IMR-90 (cell line): Measurements from ENCODE around the gene CAPN8. TPM values are rescaled to one million over a fixed set of nuclear protein-coding genes. Genes with fewer than 3 reads are reported as not detected.

Experiments used
- ATAC-seq: fragments of 200-7000 bp; cut with Tn5 transposase; 2 replicates; pipeline ENCODE4 v1.9.1; 2020; ENCODE audit warnings: low read depth, mild to moderate bottlenecking, moderate library complexity
- BruUV-seq: library from RNA; stranded (reverse); fragments of 400-500 nt; replicated peaks from 2 replicates; lab custom pipeline; 2021; lab: Mats Ljungman, UMichigan
- CTCF ChIA-PET: fragments of 300-600 bp; formaldehyde crosslinking; extraction: SDS; loops from one replicate; lab custom pipeline; 2021; ENCODE audit warnings: antibody characterized with exemption; lab: Yijun Ruan, JAX
- POLR2A ChIA-PET: fragments of 300-600 bp; sonication (Branson Sonifier 250); formaldehyde crosslinking; loops from one replicate; lab custom pipeline; 2022; ENCODE audit warnings: antibody characterized with exemption; ENCODE audit not compliant: unreplicated experiment; lab: Charles Lee
- DNase-seq: peaks from one replicate; pipeline ENCODE4 v3.0.0; 2013
- H2AFZ ChIP-seq: replicated peaks from 2 replicates; pipeline ENCODE3; 2013; ENCODE audit warnings: low read length, mild to moderate bottlenecking; ENCODE audit not compliant: poor library complexity
- H2AK5ac ChIP-seq: 2 replicates; pipeline ENCODE4 v1.6.1; 2013; ENCODE audit warnings: low read depth, low read length, inconsistent platforms
- H2AK9ac ChIP-seq: replicated peaks from 2 replicates; pipeline ENCODE3; 2013; ENCODE audit warnings: mild to moderate bottlenecking, low read depth, low read length, moderate library complexity; ENCODE audit not compliant: poor library complexity
- H2BK120ac ChIP-seq: 2 replicates; pipeline ENCODE4 v1.6.1; 2013; ENCODE audit warnings: low read depth, low read length, inconsistent platforms
- H2BK15ac ChIP-seq: 3 replicates; pipeline ENCODE4 v1.6.1; 2013; ENCODE audit warnings: low read depth, low read length, inconsistent platforms
- H2BK20ac ChIP-seq: 2 replicates; pipeline ENCODE4 v1.6.1; 2013; ENCODE audit warnings: low read depth, mild to moderate bottlenecking, inconsistent platforms, low read length, moderate library complexity
- H2BK5ac ChIP-seq: 2 replicates; pipeline ENCODE4 v1.6.1; 2013; ENCODE audit warnings: mild to moderate bottlenecking, low read depth, low read length, inconsistent platforms; ENCODE audit not compliant: poor library complexity, severe bottlenecking
- H3K14ac ChIP-seq: replicated peaks from 2 replicates; pipeline ENCODE4 v1.6.1; 2013; ENCODE audit warnings: low read depth, low read length, inconsistent platforms
- H3K18ac ChIP-seq: 2 replicates; pipeline ENCODE4 v1.6.1; 2013; ENCODE audit warnings: low read depth, low read length, control low read depth
- H3K23ac ChIP-seq: 2 replicates; pipeline ENCODE4 v1.6.1; 2013; ENCODE audit warnings: low read depth, low read length, inconsistent platforms
- H3K27ac ChIP-seq: 2 replicates; pipeline ENCODE4 v1.5.1; 2013; ENCODE audit warnings: mild to moderate bottlenecking, control low read depth, low read length; ENCODE audit not compliant: insufficient read depth
- H3K27me3 ChIP-seq: 2 replicates; pipeline ENCODE4 v1.6.1; 2013; ENCODE audit warnings: low read length; ENCODE audit not compliant: control insufficient read depth, insufficient read depth
- H3K36me3 ChIP-seq: 2 replicates; pipeline ENCODE4 v1.6.1; 2013; ENCODE audit warnings: low read length, mixed read lengths; ENCODE audit not compliant: control insufficient read depth, insufficient read depth
- H3K4ac ChIP-seq: 2 replicates; pipeline ENCODE4 v1.6.1; 2013; ENCODE audit warnings: low read depth, low read length, inconsistent platforms
- H3K4me1 ChIP-seq: 2 replicates; pipeline ENCODE4 v1.6.1; 2013; ENCODE audit warnings: low read length, mixed read lengths; ENCODE audit not compliant: control insufficient read depth, insufficient read depth
- H3K4me2 ChIP-seq: 2 replicates; pipeline ENCODE4 v1.6.1; 2013; ENCODE audit warnings: low read depth, mild to moderate bottlenecking, control low read depth, low read length, moderate library complexity
- H3K4me3 ChIP-seq: 2 replicates; pipeline ENCODE4 v1.5.1; 2013; ENCODE audit warnings: low read depth, mild to moderate bottlenecking, control low read depth, low read length, moderate library complexity; ENCODE audit not compliant: insufficient read depth
- H3K56ac ChIP-seq: 2 replicates; pipeline ENCODE4 v1.6.1; 2013; ENCODE audit warnings: low read length, inconsistent platforms; ENCODE audit not compliant: insufficient read depth; ENCODE audit errors: extremely low read depth
- H3K79me1 ChIP-seq, 2 experiments: 2 replicates each; pipeline ENCODE4 v1.6.1; 2013; ENCODE audit warnings: low read length in 2 of 2, inconsistent platforms in 1 of 2, low read depth in 1 of 2
- H3K9ac ChIP-seq: 2 replicates; pipeline ENCODE4 v1.6.1; 2013; ENCODE audit warnings: low read depth, low read length, control low read depth
- H3K9me1 ChIP-seq: 2 replicates; pipeline ENCODE4 v1.6.1; 2013; ENCODE audit warnings: low read length, inconsistent platforms; ENCODE audit not compliant: insufficient read depth
- H3K9me3 ChIP-seq: 2 replicates; pipeline ENCODE4 v1.6.1; 2013; ENCODE audit warnings: low read length; ENCODE audit not compliant: control insufficient read depth, insufficient read depth
- H4K20me1 ChIP-seq: 2 replicates; pipeline ENCODE4 v1.6.1; 2013; ENCODE audit warnings: low read length, inconsistent platforms; ENCODE audit not compliant: insufficient read depth
- H4K5ac ChIP-seq: 2 replicates; pipeline ENCODE4 v1.6.1; 2013; ENCODE audit warnings: mild to moderate bottlenecking, low read depth, low read length, control low read depth
- H4K8ac ChIP-seq, 2 experiments: 2 replicates each; pipeline ENCODE4 v1.6.1; 2013; ENCODE audit warnings: low read depth in 2 of 2, low read length in 2 of 2, control low read depth in 1 of 2, inconsistent platforms in 1 of 2
- H4K91ac ChIP-seq: 2 replicates; pipeline ENCODE4 v1.6.1; 2013; ENCODE audit warnings: low read depth, low read length, inconsistent platforms; ENCODE audit not compliant: insufficient read depth
- CEBPB ChIP-seq: IDR thresholded peaks from 2 replicates; pipeline ENCODE4 v1.6.1; 2012; ENCODE audit warnings: low read depth, low read length, improper control_type of control experiment
- CHD1 ChIP-seq: IDR thresholded peaks from 2 replicates; pipeline ENCODE4 v1.6.1; 2012; ENCODE audit warnings: low read depth, low read length, improper control_type of control experiment
- FOS ChIP-seq: fragments of 150-350 bp; IDR thresholded peaks from 2 replicates; pipeline ENCODE4 v1.6.1; 2016; ENCODE audit warnings: low read depth, low read length
- MAFK ChIP-seq: IDR thresholded peaks from 2 replicates; pipeline ENCODE4 v1.6.1; 2012; ENCODE audit warnings: low read depth, low read length, improper control_type of control experiment
- MAZ ChIP-seq: IDR thresholded peaks from 2 replicates; pipeline ENCODE4 v1.6.1; 2012; ENCODE audit warnings: low read depth, mild to moderate bottlenecking, low read length, improper control_type of control experiment, moderate library complexity, borderline replicate concordance
- MXI1 ChIP-seq: IDR thresholded peaks from 2 replicates; pipeline ENCODE4 v1.6.1; 2012; ENCODE audit warnings: low read depth, mild to moderate bottlenecking, low read length, moderate library complexity, borderline replicate concordance
- NFE2L2 ChIP-seq: fragments of 150-350 bp; IDR thresholded peaks from 2 replicates; pipeline ENCODE4 v1.6.1; 2016; ENCODE audit warnings: low read depth, mild to moderate bottlenecking, low read length
- POLR2A ChIP-seq: IDR thresholded peaks from 2 replicates; pipeline ENCODE4 v1.6.1; 2012; ENCODE audit warnings: mild to moderate bottlenecking, low read depth, low read length
- RCOR1 ChIP-seq: IDR thresholded peaks from 2 replicates; pipeline ENCODE4 v1.6.1; 2012; ENCODE audit warnings: mild to moderate bottlenecking, low read length, improper control_type of control experiment; ENCODE audit not compliant: insufficient replicate concordance
- RFX5 ChIP-seq: IDR thresholded peaks from 2 replicates; pipeline ENCODE4 v1.8.0; 2012; ENCODE audit warnings: low read depth, mild to moderate bottlenecking, low read length, moderate library complexity
- SMC3 ChIP-seq: fragments of 150-350 bp; IDR thresholded peaks from 2 replicates; pipeline ENCODE4 v1.6.1; 2016; ENCODE audit warnings: low read depth, mild to moderate bottlenecking, antibody characterized with exemption, low read length, moderate library complexity
- WGBS, 2 experiments: methylation state at CpG; one replicate each; pipeline versions ENCODE4 v1.1.5 to v1.1.7; 2013; ENCODE audit warnings: missing lambda C conversion rate in 2 of 2; ENCODE audit not compliant: insufficient read length in 1 of 2; ENCODE audit errors: extremely low coverage in 2 of 2; 5-methylcytosine and 5-hydroxymethylcytosine counted together
- dilution Hi-C: fragments of 300-500 bp; cut with HindIII; formaldehyde crosslinking; loops from one replicate; pipeline ENCODE4 v1.14.3; 2018; ENCODE audit warnings: low sequenced_read_pairs; ENCODE audit not compliant: unreplicated experiment
- in situ Hi-C: fragments of 300-500 bp; cut with MboI; formaldehyde crosslinking; loops from 3 replicates; pipeline ENCODE4 v1.14.3; 2019; ENCODE audit warnings: low sequenced_read_pairs, inconsistent platforms, mixed read lengths
- intact Hi-C: fragments of 100-400 bp; cut with micrococcal nuclease; formaldehyde crosslinking; loops from 2 replicates; pipeline ENCODE4 v1.10.0; 2022
- polyA plus RNA-seq, 3 experiments: library from polyadenylated mRNA; depleted of rRNA; stranded (reverse); fragments of >200 nt; gene quantifications; 2 replicates each; pipeline ENCODE4 v1.2.3, GENCODE V29; 2012; ENCODE audit warnings: low replicate concordance in 1 of 3
- total RNA-seq: library from RNA; depleted of rRNA; stranded (reverse); fragments of >200 nt; gene quantifications from 2 replicates; pipeline ENCODE4 v1.2.3, GENCODE V29; 2012
- TF ChIP-seq, protein P1 (sequence below): conservative IDR thresholded peaks from 2 replicates; pipeline ENCODE4 v1.5.1; 2012; ENCODE audit warnings: mild to moderate bottlenecking, low read depth, low read length, improper control_type of control experiment
- TF ChIP-seq, protein P2 (sequence below): fragments of 150-350 bp; IDR thresholded peaks from 2 replicates; pipeline ENCODE4 v1.6.1; 2017; ENCODE audit warnings: mild to moderate bottlenecking, antibody characterized with exemption, low read length, low read depth
- TF ChIP-seq, protein P3 (sequence below): fragments of 150-350 bp; IDR thresholded peaks from 2 replicates; pipeline ENCODE4 v1.6.1; 2016; ENCODE audit warnings: low read depth, mild to moderate bottlenecking, low read length, moderate library complexity, borderline replicate concordance

The CAPN8 gene
- total and polyA plus RNA-seq, 2 of the 4 experiments (the other 2 are of a cell fraction), result not detected

DNA sequence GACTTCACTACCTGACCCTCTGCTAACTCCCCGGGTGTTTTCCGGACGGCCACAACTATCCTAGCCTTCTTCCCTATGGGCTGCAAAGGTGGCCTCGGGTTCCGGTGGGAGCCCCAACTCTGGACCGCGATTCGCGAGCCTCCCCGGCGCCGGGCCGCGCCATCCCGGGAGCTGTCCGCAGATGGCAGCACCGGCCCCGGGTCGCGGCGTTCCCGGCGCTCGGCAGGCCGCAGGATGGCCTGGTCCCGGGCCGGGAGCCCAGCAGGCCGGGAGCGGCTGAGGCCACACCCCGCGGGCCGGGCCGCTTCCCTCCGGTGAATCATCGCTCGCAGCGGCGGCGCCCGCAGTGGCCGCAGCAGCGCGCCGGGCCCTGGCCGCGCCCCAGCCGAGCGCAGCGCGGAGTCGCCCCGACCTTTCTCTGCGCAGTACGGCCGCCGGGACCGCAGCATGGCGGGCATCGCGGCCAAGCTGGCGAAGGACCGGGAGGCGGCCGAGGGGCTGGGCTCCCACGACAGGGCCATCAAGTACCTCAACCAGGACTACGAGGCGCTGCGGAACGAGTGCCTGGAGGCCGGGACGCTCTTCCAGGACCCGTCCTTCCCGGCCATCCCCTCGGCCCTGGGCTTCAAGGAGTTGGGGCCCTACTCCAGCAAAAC, 46.8 kb upstream of the CAPN8 start, which contains the start of gene CAPN2:
TSS of gene CAPN2 (plus strand) at position 346 of the 656 bp plus-strand sequence. CDS start at position 448, 102 bp downstream.
- intact Hi-C loops, result loop anchor here (1.0 kb wide), 1 partner anchor 37 kb away; no protein-coding TSS in a partner anchor
- TF ChIP-seq NFE2L2 (no peak), CHD1 (no peak; the same call in none of the 2 replicates), SMC3 (peak; percentile 70), RCOR1 (peak; percentile 29), RFX5 (no peak), CEBPB (no peak), MXI1 (peak; percentile 80; the same call in 1 of the 2 replicates), POLR2A (peak; percentile 88), MAFK (no peak), FOS (peak; percentile 65), MAZ (peak; percentile 59; the same call in 1 of the 2 replicates)
- TF ChIP-seq, protein P1, sequence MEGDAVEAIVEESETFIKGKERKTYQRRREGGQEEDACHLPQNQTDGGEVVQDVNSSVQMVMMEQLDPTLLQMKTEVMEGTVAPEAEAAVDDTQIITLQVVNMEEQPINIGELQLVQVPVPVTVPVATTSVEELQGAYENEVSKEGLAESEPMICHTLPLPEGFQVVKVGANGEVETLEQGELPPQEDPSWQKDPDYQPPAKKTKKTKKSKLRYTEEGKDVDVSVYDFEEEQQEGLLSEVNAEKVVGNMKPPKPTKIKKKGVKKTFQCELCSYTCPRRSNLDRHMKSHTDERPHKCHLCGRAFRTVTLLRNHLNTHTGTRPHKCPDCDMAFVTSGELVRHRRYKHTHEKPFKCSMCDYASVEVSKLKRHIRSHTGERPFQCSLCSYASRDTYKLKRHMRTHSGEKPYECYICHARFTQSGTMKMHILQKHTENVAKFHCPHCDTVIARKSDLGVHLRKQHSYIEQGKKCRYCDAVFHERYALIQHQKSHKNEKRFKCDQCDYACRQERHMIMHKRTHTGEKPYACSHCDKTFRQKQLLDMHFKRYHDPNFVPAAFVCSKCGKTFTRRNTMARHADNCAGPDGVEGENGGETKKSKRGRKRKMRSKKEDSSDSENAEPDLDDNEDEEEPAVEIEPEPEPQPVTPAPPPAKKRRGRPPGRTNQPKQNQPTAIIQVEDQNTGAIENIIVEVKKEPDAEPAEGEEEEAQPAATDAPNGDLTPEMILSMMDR, result peak; percentile 83
- TF ChIP-seq, protein P2, sequence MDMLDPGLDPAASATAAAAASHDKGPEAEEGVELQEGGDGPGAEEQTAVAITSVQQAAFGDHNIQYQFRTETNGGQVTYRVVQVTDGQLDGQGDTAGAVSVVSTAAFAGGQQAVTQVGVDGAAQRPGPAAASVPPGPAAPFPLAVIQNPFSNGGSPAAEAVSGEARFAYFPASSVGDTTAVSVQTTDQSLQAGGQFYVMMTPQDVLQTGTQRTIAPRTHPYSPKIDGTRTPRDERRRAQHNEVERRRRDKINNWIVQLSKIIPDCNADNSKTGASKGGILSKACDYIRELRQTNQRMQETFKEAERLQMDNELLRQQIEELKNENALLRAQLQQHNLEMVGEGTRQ, result no peak
- TF ChIP-seq, protein P3, sequence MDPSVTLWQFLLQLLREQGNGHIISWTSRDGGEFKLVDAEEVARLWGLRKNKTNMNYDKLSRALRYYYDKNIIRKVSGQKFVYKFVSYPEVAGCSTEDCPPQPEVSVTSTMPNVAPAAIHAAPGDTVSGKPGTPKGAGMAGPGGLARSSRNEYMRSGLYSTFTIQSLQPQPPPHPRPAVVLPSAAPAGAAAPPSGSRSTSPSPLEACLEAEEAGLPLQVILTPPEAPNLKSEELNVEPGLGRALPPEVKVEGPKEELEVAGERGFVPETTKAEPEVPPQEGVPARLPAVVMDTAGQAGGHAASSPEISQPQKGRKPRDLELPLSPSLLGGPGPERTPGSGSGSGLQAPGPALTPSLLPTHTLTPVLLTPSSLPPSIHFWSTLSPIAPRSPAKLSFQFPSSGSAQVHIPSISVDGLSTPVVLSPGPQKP, result no peak

More for the DNA sequence above, 46.8 kb upstream of the CAPN8 start, which contains the start of gene CAPN2:
- Histone ChIP-seq H3K36me3 (peaks cover 7% of the 10 kb centered on the region), H2BK20ac (peak within 1 kb of the TSS; percentile 55), H3K9me3 (no peaks in the 10 kb centered on the region), H2BK120ac (peak within 1 kb of the TSS; percentile 85), H3K4me3 (peak within 1 kb of the TSS; percentile 99), H2AK9ac (peak within 1 kb of the TSS; percentile 99), H3K9me1 (peaks cover 17% of the 10 kb centered on the region), H4K91ac (peak within 1 kb of the TSS; percentile 90), H3K4me1 (peaks cover 33% of the 10 kb centered on the region), H3K27ac (peak within 1 kb of the TSS; percentile 99), H4K20me1 (peaks cover 30% of the 10 kb centered on the region), H3K14ac (peak within 1 kb of the TSS; percentile 95), H2AK5ac (peak within 1 kb of the TSS; percentile 83), H2BK5ac (peak within 1 kb of the TSS; percentile 99), H3K23ac (peak within 1 kb of the TSS; percentile 98), H3K27me3 (no peaks in the 10 kb centered on the region), H2AFZ (peak within 1 kb of the TSS; percentile 85), H3K79me1 (peaks cover 8 to 55% of the 10 kb centered on the region in 2 experiments; a peak in 3 of 4 replicates), H4K8ac (peak within 1 kb of the TSS; percentile 83 to 89), H3K56ac (peak within 1 kb of the TSS; percentile 96), H3K4me2 (peak within 1 kb of the TSS; percentile 90), H4K5ac (peak within 1 kb of the TSS; percentile 90), H3K18ac (peak within 1 kb of the TSS; percentile 93), H2BK15ac (peak within 1 kb of the TSS; percentile 48; the same call in 2 of the 3 replicates), H3K4ac (peak within 1 kb of the TSS; percentile 97), H3K9ac (peak within 1 kb of the TSS; percentile 96)
- WGBS, 2 experiments, result 0% methylated on average over 16 of the region's 74 CpGs; no CpG with 5 or more reads in 1 of the 2 experiments
- DNase-seq (peak; percentile 86), ATAC-seq (peak; percentile 77)
- dilution Hi-C loops (no loop called here), in situ Hi-C loops (no loop called here)
- no TSS peak for BruUV-seq
- CTCF ChIA-PET, result interaction anchor here (1.0 to 3.5 kb wide), 3 partner anchors 10 to 38 kb away, joined by 3 to 21 read pairs (median 4); no protein-coding TSS in a partner anchor
- POLR2A ChIA-PET, result interaction anchor here (0.6 kb wide), 1 partner anchor 18 kb away, joined by 29 read pairs; no protein-coding TSS in a partner anchor
